ENCODE results near the gene SLC9A9. TPM values are rescaled to one million over a fixed set of nuclear protein-coding genes. Genes with fewer than 3 reads are reported as not detected.
A peak's percentile ranks its signal among the peaks of the same experiment; 100 is the strongest.
"Not testable (repeated sequence)": the region's sequence is repeated elsewhere in the genome, so short reads cannot be mapped to it uniquely, and the experiment has no call there.

SLC9A9 gene
- total RNA-seq, 2 donors from 2014 or later = 1.3 to 3.7 TPM

- H3K27me3 ChIP-seq (ENCODE audit: control insufficient read depth, insufficient read depth, low read length, poor library complexity, severe bottlenecking) = no peaks in the 10 kb centered on the region
- Mint-ChIP-seq H3K27me3 (ENCODE audit: insufficient read depth) (peaks cover 5% of the 10 kb centered on the region), H3K9me3 (no peaks in the 10 kb centered on the region), H3K4me3 (no peak overlapping the region), H3K4me1 (peaks cover 33% of the 10 kb centered on the region), H3K27ac (no peak overlapping the region), H3K36me3 (ENCODE audit: low read depth) (no peaks in the 10 kb centered on the region)
- peak; percentile 79 for TF ChIP-seq CTCF (conservative IDR thresholded peaks at IDR 0.05)
- 76 to 100% methylated on average over 1 to 4 of the region's 4 CpGs for WGBS, 2 experiments (ENCODE audit: insufficient coverage in 1 of 2, insufficient read length in 1 of 2)
- H3K9me3 ChIP-seq (ENCODE audit: control insufficient read depth, low read length) = no peaks in the 10 kb centered on the region
- DNase-seq = peak; percentile 65
- no peak overlapping the region for H3K9ac ChIP-seq (ENCODE audit: extremely low read depth, low read length, poor library complexity, severe bottlenecking)
- H3K27ac ChIP-seq (ENCODE audit: low read depth, low read length) = no peak overlapping the region
- no peak overlapping the region for H3K4me3 ChIP-seq (ENCODE audit: low read length)
- no peaks in the 10 kb centered on the region for H3K36me3 ChIP-seq (ENCODE audit: control insufficient read depth, insufficient read depth, low read length)
- peaks cover 6% of the 10 kb centered on the region for H3K4me1 ChIP-seq (ENCODE audit: control insufficient read depth, insufficient read depth, low read length)
Observed at GRCh38 chr3:143433787-143434378, 414.4 kb downstream of the SLC9A9 start.

GRCh38 chr3:143431298-143431697 lies 417.0 kb downstream of the SLC9A9 start:
- not testable (repeated sequence) for H3K9me3 Mint-ChIP-seq

GRCh38 chr3:143430568-143430967 lies 417.7 kb downstream of the SLC9A9 start:
- Mint-ChIP-seq H3K27me3 (ENCODE audit: insufficient read depth) (peaks cover 9% of the 10 kb centered on the region), H3K4me1 (peaks cover 43% of the 10 kb centered on the region), H3K4me3 (no peak overlapping the region), H3K36me3 (ENCODE audit: low read depth) (no peaks in the 10 kb centered on the region), H3K27ac (no peak overlapping the region), H3K9me3 (no peaks in the 10 kb centered on the region)
- Histone ChIP-seq H3K4me1 (ENCODE audit: control insufficient read depth, insufficient read depth, low read length) (peaks cover 11% of the 10 kb centered on the region), H3K36me3 (ENCODE audit: control insufficient read depth, insufficient read depth, low read length) (no peaks in the 10 kb centered on the region), H3K9ac (ENCODE audit: extremely low read depth, low read length, poor library complexity, severe bottlenecking) (no peak overlapping the region), H3K4me3 (ENCODE audit: low read length) (no peak overlapping the region), H3K9me3 (ENCODE audit: control insufficient read depth, low read length) (no peaks in the 10 kb centered on the region), H3K27me3 (ENCODE audit: control insufficient read depth, insufficient read depth, low read length, poor library complexity, severe bottlenecking) (no peaks in the 10 kb centered on the region), H3K27ac (ENCODE audit: low read depth, low read length) (no peak overlapping the region)
- no peak for DNase-seq
- TF ChIP-seq CTCF (conservative IDR thresholded peaks at IDR 0.05) = no peak
- 88% methylated on average over 1 of the region's 1 CpG; no CpG with 5 or more reads in 1 of the 2 experiments for WGBS, 2 experiments (ENCODE audit: insufficient coverage in 1 of 2, insufficient read length in 1 of 2)

More at GRCh38 chr3:143431298-143431697, 417.0 kb downstream of the SLC9A9 start:
- H3K4me3 Mint-ChIP-seq; H3K36me3 Mint-ChIP-seq (ENCODE audit: low read depth); H3K27me3 Mint-ChIP-seq (ENCODE audit: insufficient read depth); DNase-seq; H3K4me3 ChIP-seq (ENCODE audit: low read length); H3K9ac ChIP-seq (ENCODE audit: extremely low read depth, low read length, poor library complexity, severe bottlenecking); H3K27ac ChIP-seq (ENCODE audit: low read depth, low read length); H3K27me3 ChIP-seq (ENCODE audit: control insufficient read depth, insufficient read depth, low read length, poor library complexity, severe bottlenecking); H3K36me3 ChIP-seq (ENCODE audit: control insufficient read depth, insufficient read depth, low read length); H3K27ac Mint-ChIP-seq; H3K9me3 ChIP-seq (ENCODE audit: control insufficient read depth, low read length): not testable (repeated sequence)
- peaks cover 43% of the 10 kb centered on the region for H3K4me1 Mint-ChIP-seq
- WGBS, 2 experiments (ENCODE audit: insufficient coverage in 1 of 2, insufficient read length in 1 of 2) = 94 to 100% methylated on average over 1 to 7 of the region's 7 CpGs
- peaks cover 11% of the 10 kb centered on the region for H3K4me1 ChIP-seq (ENCODE audit: control insufficient read depth, insufficient read depth, low read length)
